Heart left ventricle (tissue), 13 donors: Measurements from ENCODE around the gene AARSD1.

Experiments used
- POLR2A ChIP-seq, 2 donors: fragments of 450-650 bp; IDR thresholded peaks; one replicate each; pipeline ENCODE4 v1.6.1; 2017; ENCODE audit warnings: antibody characterized with exemption in 2 of 2, mild to moderate bottlenecking in 2 of 2, moderate library complexity in 2 of 2
- TF ChIP-seq, protein P1 (sequence below), 12 donors: fragments of 200-600 bp; sonication (generic) in 4 of 12; IDR thresholded peaks; one replicate each; pipeline versions ENCODE4 v1.5.0 to v1.8.0; 2018 to 2022; ENCODE audit warnings: antibody characterized with exemption in 12 of 12, mild to moderate bottlenecking in 5 of 12
- donor health status: ischemic (EF 13 %, LVEDD 7.1; RV severe dilation, severe dysfunction).
- donor health status: DM: no; HTN: yes; CAD: no.
- donor health status: DM: no; HTN: no; CAD: no.
- donor health status: ischemic (EF 25% LVEDD 6.9; RV normal size, moderate dysfunction).
- donor health status: ischemic (EF 25% LVEDD 5.7; RV mildly dilated, moderate dysfunction).
- donor health status: ischemic (EF 35%, LVEDD 5.7; RV mildly dilated, moderate dysfunction).
- donor health status: nonischemic (EF 11% LVEDD 7.7; RV severe dilation, severe dysfunction).
- donor health status: DM: yes; HTN: yes; CAD: no.
- donor health status: PGD.
- donor health status: ischemic (EF 29% LVEDD 5.4; RV normal size, mild dysfunction).
- donor health status: nonischemic (EF 23%, LVEDD 6.1; RV moderate dilation, normal function).

DNA sequence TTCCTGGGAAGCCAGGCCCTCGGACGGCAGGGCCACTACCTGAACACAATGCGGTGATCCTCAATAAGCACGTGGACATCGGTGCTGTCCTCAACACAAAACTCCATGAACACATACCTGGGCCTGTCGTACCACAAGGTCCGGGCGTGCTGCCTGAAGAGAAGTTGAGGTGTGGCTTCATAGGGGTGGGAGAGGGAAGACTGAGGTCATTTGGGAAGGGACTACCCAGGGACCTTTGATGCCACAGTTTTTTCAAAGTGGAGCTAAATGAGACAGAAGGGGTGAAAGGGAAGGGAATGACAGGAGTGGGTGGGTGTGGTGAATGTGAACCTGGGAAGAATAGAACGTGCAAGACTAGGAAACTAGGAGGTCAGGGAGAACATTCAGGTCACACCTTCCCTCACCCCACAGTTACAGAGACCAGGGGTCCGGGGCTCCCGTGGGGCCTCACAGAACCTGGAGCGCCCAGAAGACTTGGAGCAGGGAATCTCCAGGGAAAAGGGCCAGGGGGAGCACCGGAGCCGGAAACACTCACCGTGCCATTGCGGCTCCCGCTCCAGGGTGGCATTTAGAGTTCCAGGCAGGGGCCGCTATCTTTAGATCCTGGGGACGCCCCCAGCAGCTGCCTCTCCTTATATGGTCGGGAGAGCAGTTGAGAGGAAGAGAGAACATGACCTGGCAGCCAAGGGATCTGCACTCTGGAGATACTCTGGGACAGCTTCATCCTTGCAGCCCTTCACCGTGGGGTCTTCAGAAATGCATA, 15.4 kb upstream of the AARSD1 start, which contains the start of gene PTGES3L:
- TF ChIP-seq, protein P1, sequence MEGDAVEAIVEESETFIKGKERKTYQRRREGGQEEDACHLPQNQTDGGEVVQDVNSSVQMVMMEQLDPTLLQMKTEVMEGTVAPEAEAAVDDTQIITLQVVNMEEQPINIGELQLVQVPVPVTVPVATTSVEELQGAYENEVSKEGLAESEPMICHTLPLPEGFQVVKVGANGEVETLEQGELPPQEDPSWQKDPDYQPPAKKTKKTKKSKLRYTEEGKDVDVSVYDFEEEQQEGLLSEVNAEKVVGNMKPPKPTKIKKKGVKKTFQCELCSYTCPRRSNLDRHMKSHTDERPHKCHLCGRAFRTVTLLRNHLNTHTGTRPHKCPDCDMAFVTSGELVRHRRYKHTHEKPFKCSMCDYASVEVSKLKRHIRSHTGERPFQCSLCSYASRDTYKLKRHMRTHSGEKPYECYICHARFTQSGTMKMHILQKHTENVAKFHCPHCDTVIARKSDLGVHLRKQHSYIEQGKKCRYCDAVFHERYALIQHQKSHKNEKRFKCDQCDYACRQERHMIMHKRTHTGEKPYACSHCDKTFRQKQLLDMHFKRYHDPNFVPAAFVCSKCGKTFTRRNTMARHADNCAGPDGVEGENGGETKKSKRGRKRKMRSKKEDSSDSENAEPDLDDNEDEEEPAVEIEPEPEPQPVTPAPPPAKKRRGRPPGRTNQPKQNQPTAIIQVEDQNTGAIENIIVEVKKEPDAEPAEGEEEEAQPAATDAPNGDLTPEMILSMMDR (IDR thresholded peaks at IDR 0.05): no peak
- no peak for TF ChIP-seq POLR2A (IDR thresholded peaks at IDR 0.05)
